ENCODE results near the gene TMEM222.
A peak's percentile ranks its signal among the peaks of the same experiment; 100 is the strongest.

Gene TMEM222

DNA sequence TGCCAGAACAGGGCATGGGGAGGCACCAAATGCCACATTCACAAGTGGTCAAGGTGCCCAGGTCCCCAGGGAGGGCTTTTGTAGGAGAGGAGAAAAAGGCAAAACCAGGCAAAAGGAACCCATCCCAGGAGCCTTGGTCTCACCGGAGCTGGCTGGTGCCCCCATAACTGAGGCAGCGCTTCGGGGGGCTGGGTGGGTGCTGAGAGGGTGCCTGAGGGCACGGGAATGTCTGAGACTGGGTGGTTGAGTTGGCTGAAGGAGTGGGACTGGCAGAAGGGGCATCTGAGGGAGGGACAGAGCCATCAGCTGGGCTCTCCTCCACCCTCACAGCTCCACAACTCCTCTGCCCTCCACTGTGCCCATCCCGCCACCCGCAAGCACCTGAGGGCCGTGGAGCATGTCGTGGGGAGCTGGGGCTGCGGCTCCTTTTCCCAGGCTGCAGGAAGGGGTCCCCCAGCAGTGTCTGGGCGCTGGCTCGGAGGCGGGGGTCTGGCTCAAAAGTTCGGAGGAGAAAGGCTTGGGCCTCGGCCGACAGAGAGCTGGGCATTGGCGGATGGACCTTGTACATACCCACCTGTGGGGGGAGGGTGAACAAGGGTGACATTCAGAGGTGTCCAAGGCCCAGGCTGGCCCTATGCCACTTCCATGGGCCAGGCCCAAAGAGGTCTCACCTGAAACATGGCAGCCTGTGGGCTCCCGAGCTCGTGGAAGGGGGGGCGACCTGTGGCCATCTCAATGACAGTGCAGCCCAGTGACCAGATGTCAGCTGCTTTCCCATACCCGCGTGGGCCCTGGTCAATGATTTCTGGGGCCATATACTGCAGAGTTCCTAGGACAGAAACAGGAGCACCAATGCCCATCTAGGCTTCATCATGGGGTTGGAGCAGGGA lies 36.3 kb downstream of the TMEM222 start:
- no peak for DNase-seq (ENCODE audit: low read depth in 2 of 3, low spot score in 1 of 3)

- DNase-seq (ENCODE audit: low read depth in 2 of 3, low spot score in 1 of 3) = no peak
These were observed 37.0 kb downstream of the TMEM222 start for GRCh38 chr1:27358928-27359313.

GRCh38 chr1:27359822-27360158 lies 37.8 kb downstream of the TMEM222 start:
- DNase-seq (ENCODE audit: low read depth in 2 of 3, low spot score in 1 of 3) = no peak

- DNase-seq (ENCODE audit: low read depth in 2 of 3, low spot score in 1 of 3) = no peak
These were observed 38.4 kb downstream of the TMEM222 start for GRCh38 chr1:27360159-27361043.

DNA sequence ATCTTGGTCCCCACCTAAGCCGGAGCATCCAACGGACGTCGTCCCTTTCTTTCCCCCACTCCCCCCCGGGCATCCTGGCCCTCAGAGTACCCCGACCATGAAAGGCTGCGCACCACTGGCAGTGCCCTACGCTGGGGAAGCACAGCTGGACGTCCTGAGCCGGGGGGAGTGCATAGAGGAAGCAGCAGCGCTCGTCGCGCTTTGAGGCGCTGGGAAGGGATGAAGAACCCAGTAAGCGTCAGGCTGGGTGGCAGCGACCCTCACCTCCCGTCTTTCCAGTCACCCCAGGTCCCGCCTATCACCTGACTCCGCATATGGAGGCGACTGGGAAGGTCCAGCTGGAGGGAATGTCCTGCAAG lies 39.1 kb downstream of the TMEM222 start:
- DNase-seq (ENCODE audit: low read depth in 2 of 3, low spot score in 1 of 3) = no peak

DNA sequence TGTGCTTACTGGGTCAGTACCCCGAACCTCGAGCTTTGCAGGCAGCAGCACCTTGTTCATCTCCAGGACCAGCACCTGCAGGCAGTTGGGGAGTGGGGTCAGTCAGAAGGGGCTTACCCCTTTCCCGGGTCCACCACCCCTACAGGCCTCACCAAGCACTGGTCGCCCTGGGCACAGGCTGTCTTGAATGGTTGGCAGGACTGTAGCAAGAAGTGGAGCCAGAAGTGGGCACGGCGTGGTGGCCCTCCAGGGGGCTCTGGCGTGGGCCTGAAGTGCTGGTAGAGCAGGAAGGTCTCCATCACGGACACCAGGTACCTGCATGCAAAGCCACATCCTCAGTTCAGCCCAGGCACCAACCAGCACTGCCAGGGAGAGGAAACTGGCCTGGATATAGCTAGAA lies 39.6 kb downstream of the TMEM222 start:
- no peak for DNase-seq (ENCODE audit: low read depth in 2 of 3, low spot score in 1 of 3)

- DNase-seq (ENCODE audit: low read depth in 2 of 3, low spot score in 1 of 3) = no peak
These were observed 42.1 kb downstream of the TMEM222 start for GRCh38 chr1:27363766-27364695.

DNA sequence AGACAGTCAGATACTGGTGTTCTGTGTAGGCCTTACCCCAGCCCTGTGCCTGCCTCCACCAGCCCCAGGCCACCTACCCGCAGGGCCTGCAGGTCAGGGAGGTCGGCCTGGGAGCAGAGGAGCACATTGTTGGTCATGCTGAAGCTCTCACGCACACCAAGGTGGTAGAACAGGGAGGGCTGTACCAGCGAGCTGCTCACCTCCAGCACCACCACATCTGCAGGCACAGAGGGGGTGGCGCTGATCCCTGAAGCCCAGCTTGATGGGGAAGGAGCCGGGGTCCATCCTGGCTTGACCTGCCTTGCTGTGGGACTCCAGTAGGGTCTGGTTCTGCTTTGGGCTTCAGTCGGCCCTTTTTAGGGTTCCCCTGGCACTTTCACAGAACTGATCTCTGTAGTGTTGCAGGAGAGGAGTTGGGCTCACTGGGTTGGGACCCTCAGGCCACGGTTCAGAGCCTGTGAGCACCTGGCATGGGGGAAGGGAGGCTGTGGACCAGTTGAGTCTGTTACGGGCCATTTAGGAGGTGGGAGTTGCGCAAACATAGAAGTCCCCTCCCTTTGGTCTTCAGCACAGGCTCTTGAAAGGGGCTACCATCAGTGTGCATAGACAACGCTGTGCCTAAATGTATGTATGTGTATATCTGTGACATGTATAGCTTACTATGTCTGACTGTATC lies 42.9 kb downstream of the TMEM222 start:
- no peak for DNase-seq (ENCODE audit: low read depth in 2 of 3, low spot score in 1 of 3)

DNA sequence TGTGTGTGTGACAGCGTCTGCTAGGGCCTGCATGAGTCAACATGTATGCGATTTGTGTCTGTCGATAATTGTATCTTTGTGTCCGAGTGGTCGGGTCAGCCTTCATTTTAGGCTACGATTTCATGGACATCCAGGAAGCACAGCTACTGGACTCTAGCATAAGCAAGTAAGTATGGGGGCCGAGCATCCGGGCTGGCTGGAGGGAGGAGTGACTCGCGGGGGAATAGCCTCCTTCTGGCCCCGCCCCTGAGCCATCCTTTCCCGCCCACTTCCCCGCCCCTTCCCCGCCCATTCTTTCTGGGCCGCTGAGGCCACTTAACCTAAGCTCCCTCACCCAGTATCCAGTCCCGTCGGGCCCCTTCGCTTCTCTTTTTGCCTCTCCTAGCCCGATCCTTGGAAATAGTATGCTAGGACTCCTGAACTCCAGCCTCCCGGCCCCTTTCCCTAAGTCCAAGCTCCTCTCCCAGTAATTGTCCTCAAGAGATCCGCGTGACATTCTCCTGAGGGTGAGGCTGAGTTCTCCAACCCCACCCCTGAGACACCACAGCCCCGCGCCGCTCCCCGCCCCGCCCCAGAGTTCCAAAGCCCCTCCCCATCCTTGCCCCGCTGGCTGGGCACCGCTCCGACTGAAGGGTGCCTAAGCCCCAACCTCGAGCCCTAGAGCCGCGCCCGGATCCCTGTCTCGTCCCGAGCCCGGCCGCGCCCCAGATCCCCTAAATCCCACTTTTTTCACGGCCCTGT lies 43.6 kb downstream of the TMEM222 start:
- peak; percentile 68 to 84 (median 76) for DNase-seq (ENCODE audit: low read depth in 2 of 3, low spot score in 1 of 3)

DNA sequence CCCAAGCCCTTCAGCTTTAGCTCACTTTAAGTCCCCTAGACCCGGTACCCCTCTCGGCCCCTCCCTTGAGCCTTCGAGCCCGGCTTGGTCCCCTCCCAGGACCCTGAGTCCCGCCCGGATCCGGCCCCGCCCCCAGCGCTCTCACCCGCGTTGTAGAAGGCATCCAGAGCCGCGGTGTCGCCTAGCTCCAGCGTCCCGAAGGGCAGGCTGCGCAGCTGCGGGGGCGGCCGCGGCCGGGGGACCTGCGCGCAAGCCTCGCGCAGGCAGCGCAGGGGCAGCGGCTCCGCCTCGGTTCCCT lies 44.1 kb downstream of the TMEM222 start:
- DNase-seq (ENCODE audit: low read depth in 2 of 3, low spot score in 1 of 3) = peak; percentile 62 to 81 (median 73)

DNA sequence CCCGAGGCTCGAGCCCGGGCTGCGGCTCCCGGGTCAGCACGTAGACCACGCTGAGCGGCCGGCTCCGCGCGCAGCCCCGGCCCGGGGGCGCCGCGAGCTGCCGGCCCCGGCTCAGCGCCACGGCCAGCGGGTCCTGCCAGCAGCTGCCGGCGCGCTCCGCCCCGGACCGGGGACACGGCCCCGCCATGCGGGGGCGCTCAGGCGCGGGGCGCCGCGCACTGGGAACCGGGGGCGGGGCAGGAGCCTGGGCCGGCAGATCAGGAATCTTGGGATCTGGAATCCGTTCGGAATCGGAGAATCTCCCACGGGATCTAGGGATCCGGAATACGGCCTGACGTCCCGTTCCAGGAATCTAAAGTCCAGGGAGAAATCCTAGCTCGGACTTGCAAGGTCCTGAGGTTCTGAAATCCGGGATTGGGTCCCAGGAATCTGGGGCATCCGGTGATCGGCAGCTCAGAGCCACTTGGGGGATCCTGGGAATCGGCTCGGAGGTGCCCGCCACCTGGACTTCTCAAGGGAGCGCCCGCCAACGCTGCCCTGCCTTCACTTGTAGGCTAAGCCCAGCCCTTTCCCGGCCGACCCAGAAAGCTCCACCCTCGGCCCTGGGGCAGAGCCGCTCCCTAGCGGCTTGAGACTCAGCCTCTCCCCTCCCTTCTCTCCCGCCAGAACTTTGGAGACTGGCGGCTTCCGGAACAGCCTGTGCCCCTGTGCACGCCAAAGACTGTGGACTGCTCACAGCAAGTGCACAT lies 44.6 kb downstream of the TMEM222 start, which contains the start of gene MAP3K6:
Gene MAP3K6, minus strand, starts transcription at position 551 of the 749 bp plus-strand sequence. Its CDS starts 364 bp downstream, at position 187.
- peak in 2 of 3 donors; percentile 56 to 61 for DNase-seq (ENCODE audit: low read depth in 2 of 3, low spot score in 1 of 3)

DNA sequence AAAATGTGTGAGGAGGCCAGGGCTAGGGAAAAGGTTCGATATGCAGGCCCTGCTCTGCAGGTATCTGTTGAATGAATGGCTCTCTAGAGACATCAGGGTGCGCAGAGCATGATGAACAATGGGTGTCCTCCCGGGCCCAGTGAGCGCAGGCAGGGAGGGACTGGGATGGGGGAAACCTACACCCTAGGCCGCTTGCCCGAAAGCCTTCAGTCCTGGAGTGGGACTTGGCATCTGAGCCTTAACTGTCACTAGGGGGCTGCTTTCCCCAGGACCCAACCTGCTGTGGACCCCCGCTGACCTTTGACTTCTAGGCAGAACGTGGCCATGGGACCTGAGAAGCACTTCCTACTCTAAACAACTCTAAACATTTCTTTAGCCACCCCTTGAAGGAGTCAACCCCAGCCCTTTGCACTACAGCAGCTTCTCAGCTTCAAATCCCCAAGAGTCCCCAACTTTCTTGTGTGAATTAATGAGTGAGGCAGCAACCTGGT lies 45.2 kb downstream of the TMEM222 start:
- no peak for DNase-seq (ENCODE audit: low read depth in 2 of 3, low spot score in 1 of 3)

DNA sequence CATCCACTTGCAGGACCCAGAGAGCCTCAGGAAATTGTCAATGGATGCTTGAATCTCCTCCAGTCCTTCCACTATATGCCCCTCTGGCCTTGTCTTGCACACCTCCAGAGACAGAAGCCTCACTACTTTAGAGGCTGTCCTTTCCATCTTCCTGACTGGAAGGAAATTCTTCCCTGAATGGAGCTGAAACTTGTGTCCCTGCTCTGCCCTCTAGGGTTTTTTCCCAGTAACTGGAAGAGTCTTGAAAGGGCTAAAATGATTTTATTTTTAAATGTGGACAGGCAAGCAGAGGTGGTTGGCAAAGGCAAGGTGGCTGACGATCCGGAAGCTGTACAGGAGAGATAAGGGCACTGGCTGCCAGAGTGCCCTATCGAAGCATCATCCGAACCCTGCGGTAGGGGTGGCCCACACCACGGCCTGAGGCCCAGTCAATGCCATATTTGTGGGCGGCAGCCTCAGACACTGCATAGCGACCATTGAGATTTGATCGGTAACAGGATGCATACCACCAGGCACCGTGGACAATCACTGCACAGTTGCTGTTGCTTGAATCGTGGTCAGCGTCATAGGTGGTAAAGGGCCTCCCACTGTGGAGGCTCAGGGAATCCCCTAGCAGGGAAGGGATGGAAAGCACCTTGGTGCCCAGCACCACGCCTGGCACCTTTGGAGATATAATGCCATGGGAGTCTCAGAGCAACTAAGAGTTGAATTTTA lies 47.1 kb downstream of the TMEM222 start:
- no peak for DNase-seq (ENCODE audit: low read depth in 2 of 3, low spot score in 1 of 3)

- no peak for DNase-seq (ENCODE audit: low read depth in 2 of 3, low spot score in 1 of 3)
These were observed 50.3 kb downstream of the TMEM222 start for GRCh38 chr1:27372022-27372807.

DNA sequence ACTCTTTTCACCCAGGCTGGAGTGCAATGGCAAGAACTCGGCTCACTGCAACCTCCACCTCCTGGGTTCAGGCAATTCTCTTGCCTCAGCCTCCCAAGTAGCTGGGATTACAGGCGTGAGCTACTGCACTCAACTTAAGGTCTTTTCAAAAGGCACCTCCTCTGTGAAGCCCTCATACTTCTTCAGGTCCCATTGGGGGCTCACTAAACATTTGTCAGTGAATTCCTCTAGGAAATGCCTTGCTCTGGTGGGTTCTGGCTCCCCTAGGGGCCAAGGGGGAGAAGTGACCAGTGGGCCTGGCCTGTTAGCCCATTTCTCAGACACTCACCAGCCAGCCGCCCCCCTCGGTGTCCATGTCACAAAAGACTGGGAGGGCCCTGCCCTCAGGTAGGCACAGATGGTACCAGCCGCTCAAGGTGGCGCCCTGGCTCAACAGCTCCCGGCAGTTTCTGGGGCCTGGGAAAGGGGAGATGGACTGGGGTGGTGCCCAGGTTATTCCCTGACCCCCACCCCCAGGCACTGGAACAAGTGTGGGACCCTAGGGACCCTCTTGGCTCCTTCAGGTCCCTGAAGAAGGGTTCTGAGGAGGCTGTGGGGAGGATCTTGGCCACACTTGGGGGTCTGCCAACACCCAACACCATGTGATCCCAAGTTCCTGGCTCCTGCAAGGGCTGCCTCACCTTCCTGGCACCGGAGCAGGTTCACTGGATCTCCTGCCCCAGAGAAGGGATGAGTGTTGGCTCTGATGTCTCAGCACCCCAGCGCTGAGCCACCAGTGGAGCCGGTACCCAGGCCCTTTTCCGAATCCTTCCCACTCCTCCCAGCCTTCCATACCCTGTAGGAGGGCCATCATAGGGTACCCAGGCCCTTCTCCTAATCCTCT lies 51.1 kb downstream of the TMEM222 start:
- no peak for DNase-seq (ENCODE audit: low read depth in 2 of 3, low spot score in 1 of 3)

GRCh38 chr1:27374362-27375086 lies 52.6 kb downstream of the TMEM222 start, which contains the start of gene FCN3:
FCN3 (minus strand) TSS chr1:27374824; CDS start chr1:27374818, 6 bp downstream.
- no peak for DNase-seq (ENCODE audit: low read depth in 2 of 3, low spot score in 1 of 3)

Measured in stimulated activated CD4-positive, alpha-beta T cell treated with anti-CD3 and anti-CD28 coated beads, Interleukin-12 subunit alpha, Interleukin-12 subunit beta, amount 100 ng/mL, for 48 hours (primary cell).